SK-N-SH treated with all-trans-retinoic acid at 6 μM for 48 hours (cell line): ENCODE measurements around the gene RORB.

Experiments
- ATAC-seq: fragments of 200-7000 bp; cut with Tn5 transposase; 3 replicates; pipeline ENCODE4 v1.9.1; 2020; ENCODE audit warnings: mild to moderate bottlenecking, moderate library complexity
- ARNTL ChIP-seq: fragments of 450-650 bp; formaldehyde crosslinking; IDR thresholded peaks from 2 replicates; pipeline ENCODE4 v1.5.0; 2020; ENCODE audit warnings: low read depth, mild to moderate bottlenecking, moderate library complexity, borderline replicate concordance
- BACH2 ChIP-seq: fragments of 250-450 bp; sonication (Bioruptor Pico); IDR thresholded peaks from 2 replicates; pipeline ENCODE4 v1.9.0; 2021; ENCODE audit warnings: mild to moderate bottlenecking, borderline replicate concordance
- CREB5 ChIP-seq: fragments of 250-450 bp; sonication (Bioruptor Pico); IDR thresholded peaks from 2 replicates; pipeline ENCODE4 v1.5.1; 2020; ENCODE audit warnings: low read depth, mild to moderate bottlenecking, moderate library complexity
- CSDC2 ChIP-seq: fragments of 250-450 bp; sonication (Bioruptor Pico); IDR thresholded peaks from 2 replicates; pipeline ENCODE4 v1.5.0; 2020; ENCODE audit warnings: mild to moderate bottlenecking, moderate library complexity
- ESRRG ChIP-seq: fragments of 250-450 bp; sonication (Bioruptor Pico); IDR thresholded peaks from 2 replicates; pipeline ENCODE4 v1.6.1; 2021; ENCODE audit warnings: mild to moderate bottlenecking
- GLIS3 ChIP-seq: fragments of 250-450 bp; sonication (Bioruptor Pico); IDR thresholded peaks from 2 replicates; pipeline ENCODE4 v1.5.0; 2020; ENCODE audit warnings: mild to moderate bottlenecking, moderate library complexity
- ISL1 ChIP-seq: fragments of 250-450 bp; sonication (Bioruptor Pico); IDR thresholded peaks from 2 replicates; pipeline ENCODE4 v2.1.2; 2022; ENCODE audit warnings: mild to moderate bottlenecking, moderate library complexity
- OSR1 ChIP-seq: fragments of 250-450 bp; sonication (Bioruptor Pico); IDR thresholded peaks from 2 replicates; pipeline ENCODE4 v1.8.0; 2022; ENCODE audit warnings: moderate library complexity, mild to moderate bottlenecking, inconsistent platforms
- PPARA ChIP-seq: fragments of 250-450 bp; sonication (Bioruptor Pico); IDR thresholded peaks from 2 replicates; pipeline ENCODE4 v1.5.0; 2020; ENCODE audit warnings: mild to moderate bottlenecking, borderline replicate concordance
- RARB ChIP-seq: fragments of 250-450 bp; sonication (Bioruptor Pico); IDR thresholded peaks from 2 replicates; pipeline ENCODE4 v1.8.0; 2021; ENCODE audit warnings: mild to moderate bottlenecking, moderate library complexity
- SNAI2 ChIP-seq: fragments of 250-450 bp; sonication (Bioruptor Pico); IDR thresholded peaks from 2 replicates; pipeline ENCODE4 v1.5.0; 2020; ENCODE audit warnings: mild to moderate bottlenecking, moderate library complexity
- TCF4 ChIP-seq: fragments of 250-450 bp; sonication (Bioruptor Pico); IDR thresholded peaks from 2 replicates; pipeline ENCODE4 v1.8.0; 2021; ENCODE audit warnings: mild to moderate bottlenecking, moderate library complexity, borderline replicate concordance
- TOX ChIP-seq: fragments of 250-450 bp; sonication (Bioruptor Pico); IDR thresholded peaks from 2 replicates; pipeline ENCODE4 v1.8.0; 2021; ENCODE audit warnings: mild to moderate bottlenecking, moderate library complexity, borderline replicate concordance
- TSHZ2 ChIP-seq: fragments of 250-450 bp; sonication (Bioruptor Pico); IDR thresholded peaks from 2 replicates; pipeline ENCODE4 v1.5.0; 2020; ENCODE audit warnings: mild to moderate bottlenecking, moderate library complexity
- ZC3H10 ChIP-seq: fragments of 250-450 bp; sonication (Bioruptor Pico); IDR thresholded peaks from 2 replicates; pipeline ENCODE4 v1.5.1; 2021; ENCODE audit warnings: mild to moderate bottlenecking, moderate library complexity
- ZFP3 ChIP-seq: fragments of 250-450 bp; sonication (Bioruptor Pico); IDR thresholded peaks from 2 replicates; pipeline ENCODE4 v1.5.0; 2020; ENCODE audit warnings: mild to moderate bottlenecking, moderate library complexity
- ZFP30 ChIP-seq: fragments of 450-650 bp; formaldehyde crosslinking; IDR thresholded peaks from 2 replicates; pipeline ENCODE4 v1.5.0; 2022; ENCODE audit warnings: mild to moderate bottlenecking, moderate library complexity
- ZNF70 ChIP-seq: fragments of 450-650 bp; formaldehyde crosslinking; IDR thresholded peaks from 2 replicates; pipeline ENCODE4 v1.5.0; 2020; ENCODE audit warnings: mild to moderate bottlenecking, moderate library complexity
- TF ChIP-seq, protein P1 (sequence below): fragments of 250-450 bp; sonication (Bioruptor Pico); IDR thresholded peaks from 2 replicates; pipeline ENCODE4 v1.5.1; 2021; ENCODE audit warnings: mild to moderate bottlenecking, moderate library complexity
- TF ChIP-seq, protein P2 (sequence below): fragments of 250-450 bp; sonication (Bioruptor Pico); IDR thresholded peaks from 2 replicates; pipeline ENCODE4 v1.8.0; 2021; ENCODE audit warnings: low read depth, mild to moderate bottlenecking, moderate library complexity, borderline replicate concordance
- TF ChIP-seq, protein P3 (sequence below): fragments of 250-450 bp; sonication (Bioruptor Pico); IDR thresholded peaks from 2 replicates; pipeline ENCODE4 v1.8.0; 2020; ENCODE audit warnings: mild to moderate bottlenecking, moderate library complexity, borderline replicate concordance

RORB gene

GRCh38 chr9:74639112-74639511, 142.0 kb downstream of the RORB start:
- no peak for TF ChIP-seq PPARA (CRISPR knock-in tag)
- no peak for TF ChIP-seq CREB5 (CRISPR knock-in tag)
- TF ChIP-seq TOX (CRISPR knock-in tag): no peak
- TF ChIP-seq RARB: no peak
- TF ChIP-seq, protein P1, sequence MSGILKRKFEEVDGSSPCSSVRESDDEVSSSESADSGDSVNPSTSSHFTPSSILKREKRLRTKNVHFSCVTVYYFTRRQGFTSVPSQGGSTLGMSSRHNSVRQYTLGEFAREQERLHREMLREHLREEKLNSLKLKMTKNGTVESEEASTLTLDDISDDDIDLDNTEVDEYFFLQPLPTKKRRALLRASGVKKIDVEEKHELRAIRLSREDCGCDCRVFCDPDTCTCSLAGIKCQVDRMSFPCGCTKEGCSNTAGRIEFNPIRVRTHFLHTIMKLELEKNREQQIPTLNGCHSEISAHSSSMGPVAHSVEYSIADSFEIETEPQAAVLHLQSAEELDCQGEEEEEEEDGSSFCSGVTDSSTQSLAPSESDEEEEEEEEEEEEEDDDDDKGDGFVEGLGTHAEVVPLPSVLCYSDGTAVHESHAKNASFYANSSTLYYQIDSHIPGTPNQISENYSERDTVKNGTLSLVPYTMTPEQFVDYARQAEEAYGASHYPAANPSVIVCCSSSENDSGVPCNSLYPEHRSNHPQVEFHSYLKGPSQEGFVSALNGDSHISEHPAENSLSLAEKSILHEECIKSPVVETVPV (CRISPR knock-in tag): no peak
- no peak for TF ChIP-seq BACH2 (CRISPR knock-in tag)
- TF ChIP-seq ZFP3 (CRISPR knock-in tag): no peak
- TF ChIP-seq CSDC2 (CRISPR knock-in tag): no peak
- no peak for TF ChIP-seq ISL1
- TF ChIP-seq, protein P2, sequence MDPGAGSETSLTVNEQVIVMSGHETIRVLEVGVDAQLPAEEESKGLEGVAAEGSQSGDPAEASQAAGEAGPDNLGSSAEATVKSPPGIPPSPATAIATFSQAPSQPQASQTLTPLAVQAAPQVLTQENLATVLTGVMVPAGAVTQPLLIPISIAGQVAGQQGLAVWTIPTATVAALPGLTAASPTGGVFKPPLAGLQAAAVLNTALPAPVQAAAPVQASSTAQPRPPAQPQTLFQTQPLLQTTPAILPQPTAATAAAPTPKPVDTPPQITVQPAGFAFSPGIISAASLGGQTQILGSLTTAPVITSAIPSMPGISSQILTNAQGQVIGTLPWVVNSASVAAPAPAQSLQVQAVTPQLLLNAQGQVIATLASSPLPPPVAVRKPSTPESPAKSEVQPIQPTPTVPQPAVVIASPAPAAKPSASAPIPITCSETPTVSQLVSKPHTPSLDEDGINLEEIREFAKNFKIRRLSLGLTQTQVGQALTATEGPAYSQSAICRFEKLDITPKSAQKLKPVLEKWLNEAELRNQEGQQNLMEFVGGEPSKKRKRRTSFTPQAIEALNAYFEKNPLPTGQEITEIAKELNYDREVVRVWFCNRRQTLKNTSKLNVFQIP (CRISPR knock-in tag): no peak
- TF ChIP-seq OSR1 (CRISPR knock-in tag): no peak
- no peak for TF ChIP-seq GLIS3 (CRISPR knock-in tag)
- no peak for TF ChIP-seq TCF4
- TF ChIP-seq ZFP30 (CRISPR knock-in tag): no peak
- no peak for TF ChIP-seq TSHZ2
- TF ChIP-seq ZNF70: no peak
- no peak for TF ChIP-seq ESRRG
- TF ChIP-seq, protein P3, sequence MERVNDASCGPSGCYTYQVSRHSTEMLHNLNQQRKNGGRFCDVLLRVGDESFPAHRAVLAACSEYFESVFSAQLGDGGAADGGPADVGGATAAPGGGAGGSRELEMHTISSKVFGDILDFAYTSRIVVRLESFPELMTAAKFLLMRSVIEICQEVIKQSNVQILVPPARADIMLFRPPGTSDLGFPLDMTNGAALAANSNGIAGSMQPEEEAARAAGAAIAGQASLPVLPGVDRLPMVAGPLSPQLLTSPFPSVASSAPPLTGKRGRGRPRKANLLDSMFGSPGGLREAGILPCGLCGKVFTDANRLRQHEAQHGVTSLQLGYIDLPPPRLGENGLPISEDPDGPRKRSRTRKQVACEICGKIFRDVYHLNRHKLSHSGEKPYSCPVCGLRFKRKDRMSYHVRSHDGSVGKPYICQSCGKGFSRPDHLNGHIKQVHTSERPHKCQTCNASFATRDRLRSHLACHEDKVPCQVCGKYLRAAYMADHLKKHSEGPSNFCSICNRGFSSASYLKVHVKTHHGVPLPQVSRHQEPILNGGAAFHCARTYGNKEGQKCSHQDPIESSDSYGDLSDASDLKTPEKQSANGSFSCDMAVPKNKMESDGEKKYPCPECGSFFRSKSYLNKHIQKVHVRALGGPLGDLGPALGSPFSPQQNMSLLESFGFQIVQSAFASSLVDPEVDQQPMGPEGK: no peak
- TF ChIP-seq, all 23 proteins: peak for 0
- no peak for ATAC-seq

DNA sequence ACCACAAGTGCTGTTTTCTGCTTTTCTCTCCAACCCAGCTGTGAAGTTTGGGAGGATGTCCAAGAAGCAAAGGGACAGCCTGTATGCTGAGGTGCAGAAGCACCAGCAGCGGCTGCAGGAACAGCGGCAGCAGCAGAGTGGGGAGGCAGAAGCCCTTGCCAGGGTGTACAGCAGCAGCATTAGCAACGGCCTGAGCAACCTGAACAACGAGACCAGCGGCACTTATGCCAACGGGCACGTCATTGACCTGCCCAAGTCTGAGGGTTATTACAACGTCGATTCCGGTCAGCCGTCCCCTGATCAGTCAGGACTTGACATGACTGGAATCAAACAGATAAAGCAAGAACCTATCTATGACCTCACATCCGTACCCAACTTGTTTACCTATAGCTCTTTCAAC, 145.2 kb downstream of the RORB start:
- no peak for ATAC-seq
- TF ChIP-seq CREB5 (CRISPR knock-in tag) (no peak), ISL1 (no peak), ZC3H10 (no peak), CSDC2 (CRISPR knock-in tag) (no peak), TOX (CRISPR knock-in tag) (no peak), TSHZ2 (no peak), ARNTL (CRISPR knock-in tag) (no peak), TCF4 (no peak), SNAI2 (CRISPR knock-in tag) (no peak), ZFP30 (CRISPR knock-in tag) (no peak), ZFP3 (CRISPR knock-in tag) (no peak), BACH2 (CRISPR knock-in tag) (no peak), OSR1 (CRISPR knock-in tag) (no peak), GLIS3 (CRISPR knock-in tag) (no peak), ESRRG (no peak), PPARA (CRISPR knock-in tag) (no peak)
- TF ChIP-seq, protein P3: no peak
- TF ChIP-seq, protein P2 (CRISPR knock-in tag): no peak
